Keratinocyte (primary cell): ENCODE measurements around the gene N4BP3. TPM values are rescaled to one million over a fixed set of nuclear protein-coding genes. Genes with fewer than 3 reads are reported as not detected.

Experiments
- DNase-seq: peaks from one replicate; pipeline ENCODE4 v3.0.0-alpha.2; 2011; ENCODE audit warnings: low read depth, missing footprints, low spot score
- FAIRE-seq: peaks from 2 replicates; lab custom pipeline; 2011; peaks lifted over from hg19 to GRCh38; lab: Jason Lieb, UNC
- H2AFZ ChIP-seq: 2 replicates; pipeline ENCODE4 v1.6.0; 2012; ENCODE audit warnings: low read length, control low read depth, inconsistent platforms; ENCODE audit not compliant: control insufficient read depth
- H3K27ac ChIP-seq: 2 replicates; pipeline ENCODE4 v1.5.1; 2011; ENCODE audit warnings: low read length; ENCODE audit not compliant: control insufficient read depth, insufficient read depth
- H3K27me3 ChIP-seq: 3 replicates; pipeline ENCODE4 v1.6.0; 2011; ENCODE audit warnings: low read length; ENCODE audit not compliant: control insufficient read depth, insufficient read depth; ENCODE audit errors: extremely low read depth
- H3K36me3 ChIP-seq, 2 experiments: 2 replicates in 1 of 2; 3 replicates in 1 of 2; pipeline ENCODE4 v1.5.1; 2011; ENCODE audit warnings: low read length in 2 of 2, mild to moderate bottlenecking in 1 of 2; ENCODE audit not compliant: control insufficient read depth in 2 of 2, insufficient read depth in 2 of 2; ENCODE audit errors: extremely low read depth in 1 of 2
- H3K4me1 ChIP-seq: 3 replicates; pipeline ENCODE4 v1.5.1; 2011; ENCODE audit warnings: low read length; ENCODE audit not compliant: control insufficient read depth, insufficient read depth; ENCODE audit errors: extremely low read depth
- H3K4me2 ChIP-seq: 3 replicates; pipeline ENCODE4 v1.6.0; 2011; ENCODE audit warnings: low read depth, low read length; ENCODE audit not compliant: control insufficient read depth, insufficient read depth; ENCODE audit errors: extremely low read depth
- H3K4me3 ChIP-seq, 3 experiments: fragments of 200-600 bp in 1 of 3; sonication (generic) in 1 of 3; 2 replicates in 2 of 3; 3 replicates in 1 of 3; pipeline ENCODE4 v1.5.1; 2011 to 2016; ENCODE audit warnings: low read length in 3 of 3, mild to moderate bottlenecking in 3 of 3, control low read depth in 2 of 3, inconsistent platforms in 1 of 3, low read depth in 1 of 3, mixed read lengths in 1 of 3, mixed run types in 1 of 3, moderate library complexity in 1 of 3; ENCODE audit not compliant: control insufficient read depth in 2 of 3, insufficient read depth in 2 of 3; ENCODE audit errors: extremely low read depth in 1 of 3
- H3K79me2 ChIP-seq: 2 replicates; pipeline ENCODE4 v1.6.0; 2012; ENCODE audit warnings: low read length; ENCODE audit not compliant: control insufficient read depth, insufficient read depth
- H3K9ac ChIP-seq: 3 replicates; pipeline ENCODE4 v1.6.0; 2011; ENCODE audit warnings: low read length; ENCODE audit not compliant: control insufficient read depth, insufficient read depth; ENCODE audit errors: extremely low read depth
- H3K9me1 ChIP-seq: 3 replicates; pipeline ENCODE4 v1.6.0; 2011; ENCODE audit warnings: low read length; ENCODE audit not compliant: control insufficient read depth, insufficient read depth; ENCODE audit errors: extremely low read depth
- H3K9me3 ChIP-seq: 2 replicates; pipeline ENCODE4 v1.5.1; 2012; ENCODE audit warnings: low read depth, low read length; ENCODE audit not compliant: control insufficient read depth
- H4K20me1 ChIP-seq: 3 replicates; pipeline ENCODE4 v1.6.0; 2011; ENCODE audit warnings: low read length; ENCODE audit not compliant: control insufficient read depth, insufficient read depth; ENCODE audit errors: extremely low read depth
- CTCF ChIP-seq, 3 experiments: IDR thresholded peaks in 1 of 3; conservative IDR thresholded peaks in 1 of 3; optimal IDR thresholded peaks in 1 of 3; 2 replicates in 2 of 3; 3 replicates in 1 of 3; pipeline versions ENCODE3 to v1.5.1; 2011; ENCODE audit warnings: low read length in 3 of 3, mild to moderate bottlenecking in 3 of 3, moderate library complexity in 2 of 3, control low read depth in 1 of 3, inconsistent platforms in 1 of 3; ENCODE audit not compliant: insufficient read depth in 2 of 3; ENCODE audit errors: extremely low read depth in 1 of 3
- EZH2 ChIP-seq: IDR thresholded peaks from one replicate; pipeline ENCODE4 v1.6.1; 2012; ENCODE audit warnings: inconsistent platforms, mild to moderate bottlenecking, low read length, moderate library complexity
- dilution Hi-C: fragments of 300-500 bp; cut with MboI; formaldehyde crosslinking; loops from one replicate; pipeline ENCODE4 v1.7.0; 2020; ENCODE audit warnings: low sequenced_read_pairs; ENCODE audit not compliant: extremely low pct_ligation_motif_present
- polyA plus RNA-seq, 5 experiments: library from polyadenylated mRNA; depleted of rRNA in 3 of 5; stranded (reverse) in 3 of 5; stranded (forward) in 1 of 5; unstranded in 1 of 5; fragments of >200 nt; gene quantifications; 1 replicate in 1 of 5; 2 replicates in 3 of 5; 3 replicates in 1 of 5; pipeline versions ENCODE4 v1.2.1 to v1.2.3, GENCODE V29; 2011 to 2012; ENCODE audit warnings: missing spikeins in 2 of 5, low read depth in 1 of 5, low replicate concordance in 1 of 5

The N4BP3 gene
- polyA plus RNA-seq, 1 donor (not counting 4 experiments of a cell fraction or from before 2014, with no cell fraction given): 1.0 TPM

GRCh38 chr5:178115814-178116142 lies 2.4 kb downstream of the N4BP3 start:
- no peaks in the 10 kb centered on the region for H3K27me3 ChIP-seq
- H3K27ac ChIP-seq: no peak overlapping the region
- H3K9me1 ChIP-seq: no peaks in the 10 kb centered on the region
- no peak overlapping the region for H3K9ac ChIP-seq
- dilution Hi-C loops: no loop called here
- no peak for DNase-seq
- no peaks in the 10 kb centered on the region for H3K9me3 ChIP-seq
- no peak for FAIRE-seq
- H4K20me1 ChIP-seq: peaks cover 3% of the 10 kb centered on the region
- peaks cover 13% of the 10 kb centered on the region for H3K4me1 ChIP-seq
- H3K4me2 ChIP-seq: no peak overlapping the region
- no peak overlapping the region for H3K4me3 ChIP-seq
- TF ChIP-seq CTCF (optimal IDR thresholded peaks at IDR 0.05 in 1 of 3, IDR thresholded peaks at IDR 0.05 in 1 of 3, conservative IDR thresholded peaks at IDR 0.05 in 1 of 3; ENCODE audit: extremely low read depth in 1 of 3, insufficient read depth in 2 of 3, low read length in 3 of 3) (no peak), EZH2 (no peak)
- H3K36me3 ChIP-seq: peaks cover 0 to 2% of the 10 kb centered on the region in 2 experiments
- peaks cover 13% of the 10 kb centered on the region for H3K79me2 ChIP-seq
- H2AFZ ChIP-seq: no peak overlapping the region

- Histone ChIP-seq H3K4me2 (no peak overlapping the region), H3K27ac (no peak overlapping the region), H3K27me3 (no peaks in the 10 kb centered on the region), H4K20me1 (peaks cover 3% of the 10 kb centered on the region), H3K36me3 (peaks cover 2 to 5% of the 10 kb centered on the region in 2 experiments), H3K79me2 (peaks cover 13% of the 10 kb centered on the region), H3K4me1 (peaks cover 13% of the 10 kb centered on the region), H3K4me3 (no peak overlapping the region), H3K9ac (no peak overlapping the region), H3K9me3 (no peaks in the 10 kb centered on the region), H3K9me1 (no peaks in the 10 kb centered on the region), H2AFZ (no peak overlapping the region)
- dilution Hi-C loops: no loop called here
- DNase-seq: no peak
- FAIRE-seq: no peak
- TF ChIP-seq EZH2: no peak
- no peak for TF ChIP-seq CTCF (optimal IDR thresholded peaks at IDR 0.05 in 1 of 3, IDR thresholded peaks at IDR 0.05 in 1 of 3, conservative IDR thresholded peaks at IDR 0.05 in 1 of 3; ENCODE audit: extremely low read depth in 1 of 3, insufficient read depth in 2 of 3, low read length in 3 of 3)
Observed at GRCh38 chr5:178116143-178116885, 3.0 kb downstream of the N4BP3 start.
